ENCODE data around the gene NALCN. TPM values are rescaled to one million over a fixed set of nuclear protein-coding genes. Genes with fewer than 3 reads are reported as not detected.

The NALCN gene
- total and polyA plus RNA-seq, 7 donors = 0.23 to 1.1 (median 0.71) TPM; not detected in 2

- H3K27ac ChIP-seq = no peak overlapping the region
- no peaks in the 10 kb centered on the region for H3K27me3 ChIP-seq
- H3K4me1 ChIP-seq = no peaks in the 10 kb centered on the region
- no peak for DNase-seq
- TF ChIP-seq EP300 (IDR thresholded peaks at IDR 0.05) (no peak), CTCF (IDR thresholded peaks at IDR 0.05) (no peak), POLR2AphosphoS5 (IDR thresholded peaks at IDR 0.05) (no peak), POLR2A (IDR thresholded peaks at IDR 0.05) (no peak)
- 88 to 96% methylated on average over 1 of the region's 1 CpG for WGBS, 2 donors
- no peaks in the 10 kb centered on the region for H3K9me3 ChIP-seq
- intact Hi-C loops (cut with DNase I) = no loop called here
- H3K36me3 ChIP-seq = no peaks in the 10 kb centered on the region
- no peak overlapping the region for H3K4me3 ChIP-seq
These were observed 123.6 kb downstream of the NALCN start for GRCh38 chr13:101292711-101293110.

- H3K4me3 ChIP-seq = no peak overlapping the region
- no peak for DNase-seq
- H3K9me3 ChIP-seq = no peaks in the 10 kb centered on the region
- TF ChIP-seq EP300 (IDR thresholded peaks at IDR 0.05) (no peak), POLR2AphosphoS5 (IDR thresholded peaks at IDR 0.05) (no peak), CTCF (IDR thresholded peaks at IDR 0.05) (no peak), POLR2A (IDR thresholded peaks at IDR 0.05) (no peak)
- H3K27ac ChIP-seq = no peak overlapping the region
- H3K27me3 ChIP-seq = no peaks in the 10 kb centered on the region
- 77% methylated on average over 10 of the region's 10 CpGs for WGBS, 2 donors
- H3K4me1 ChIP-seq = no peaks in the 10 kb centered on the region
- H3K36me3 ChIP-seq = no peaks in the 10 kb centered on the region
- intact Hi-C loops (cut with DNase I) = no loop called here
These were observed 124.4 kb downstream of the NALCN start for GRCh38 chr13:101291646-101292515.

- Histone ChIP-seq H3K27ac (no peak overlapping the region), H3K4me3 (no peak overlapping the region), H3K9me3 (no peaks in the 10 kb centered on the region), H3K4me1 (no peaks in the 10 kb centered on the region), H3K27me3 (no peaks in the 10 kb centered on the region), H3K36me3 (no peaks in the 10 kb centered on the region)
- intact Hi-C loops (cut with DNase I) = no loop called here
- 62 to 86% methylated on average over 2 of the region's 2 CpGs for WGBS, 2 donors
- no peak for DNase-seq
- TF ChIP-seq CTCF (IDR thresholded peaks at IDR 0.05) = no peak
These were observed 125.1 kb downstream of the NALCN start for GRCh38 chr13:101291206-101291605.

- intact Hi-C loops (cut with DNase I) = no loop called here
- WGBS, 2 donors = 18 to 25% methylated on average over 5 of the region's 5 CpGs
These were observed 126.5 kb downstream of the NALCN start for GRCh38 chr13:101289764-101290163.

More at GRCh38 chr13:101289764-101290163, 126.5 kb downstream of the NALCN start:
- Histone ChIP-seq H3K36me3 (no peaks in the 10 kb centered on the region), H3K4me3 (no peak overlapping the region), H3K27me3 (no peaks in the 10 kb centered on the region), H3K4me1 (no peaks in the 10 kb centered on the region), H3K27ac (no peak overlapping the region), H3K9me3 (no peaks in the 10 kb centered on the region)
- no peak for TF ChIP-seq CTCF (IDR thresholded peaks at IDR 0.05)
- TF ChIP-seq POLR2AphosphoS5 (IDR thresholded peaks at IDR 0.05) = no peak
- TF ChIP-seq POLR2A (IDR thresholded peaks at IDR 0.05) = no peak
- no peak for TF ChIP-seq EP300 (IDR thresholded peaks at IDR 0.05)
- DNase-seq = no peak
